MM.1S (cell line): Measurements from ENCODE around the gene PLCH1.

ENCODE experiments used
- DNase-seq: peaks from one replicate; pipeline ENCODE4 v3.0.0-alpha.2; 2015
- H2AFZ ChIP-seq: fragments of 300-600 bp; sonication (generic); 2 replicates; pipeline ENCODE4 v1.6.0; 2016; ENCODE audit warnings: antibody characterized with exemption, low read length
- H3F3A ChIP-seq: fragments of 300-600 bp; sonication (generic); 2 replicates; pipeline ENCODE4 v1.6.1; 2016; ENCODE audit warnings: mild to moderate bottlenecking, antibody characterized with exemption, low read length, moderate library complexity, mixed read lengths; ENCODE audit not compliant: insufficient read depth
- H3K27ac ChIP-seq: fragments of 300-600 bp; sonication (generic); 2 replicates; pipeline ENCODE4 v1.5.1; 2016; ENCODE audit warnings: mild to moderate bottlenecking, low read length
- H3K27me3 ChIP-seq: fragments of 300-600 bp; sonication (generic); replicated peaks from 2 replicates; pipeline ENCODE4 v1.6.0; 2016; ENCODE audit warnings: low read length; ENCODE audit not compliant: insufficient read depth
- H3K36me3 ChIP-seq: fragments of 300-600 bp; sonication (generic); replicated peaks from 2 replicates; pipeline ENCODE4 v1.6.1; 2016; ENCODE audit warnings: mild to moderate bottlenecking, low read length, mixed read lengths; ENCODE audit not compliant: insufficient read depth
- H3K4me1 ChIP-seq: fragments of 300-600 bp; sonication (generic); 2 replicates; pipeline ENCODE4 v1.6.1; 2016; ENCODE audit warnings: low read length, mixed read lengths
- H3K4me2 ChIP-seq: fragments of 300-600 bp; sonication (generic); 2 replicates; pipeline ENCODE4 v1.6.0; 2016; ENCODE audit warnings: low read depth, low read length
- H3K4me3 ChIP-seq: fragments of 300-600 bp; sonication (generic); 2 replicates; pipeline ENCODE4 v1.5.1; 2016; ENCODE audit warnings: low read length, mixed read lengths
- H3K79me2 ChIP-seq: fragments of 300-600 bp; sonication (generic); 2 replicates; pipeline ENCODE4 v1.6.1; 2016; ENCODE audit warnings: mixed run types, low read length, mixed read lengths
- H3K9ac ChIP-seq: fragments of 300-600 bp; sonication (generic); 2 replicates; pipeline ENCODE4 v1.6.1; 2016; ENCODE audit warnings: low read length, mixed read lengths
- H3K9me2 ChIP-seq: fragments of 300-600 bp; sonication (generic); replicated peaks from 2 replicates; pipeline ENCODE4 v1.6.1; 2016; ENCODE audit warnings: mild to moderate bottlenecking, low read length, mixed read lengths; ENCODE audit not compliant: insufficient read depth
- H3K9me3 ChIP-seq: fragments of 300-600 bp; sonication (generic); replicated peaks from 2 replicates; pipeline ENCODE4 v1.6.1; 2016; ENCODE audit warnings: mild to moderate bottlenecking, low read length, mixed read lengths; ENCODE audit not compliant: insufficient read depth
- H4K20me1 ChIP-seq: fragments of 300-600 bp; sonication (generic); 2 replicates; pipeline ENCODE4 v1.6.1; 2016; ENCODE audit warnings: mild to moderate bottlenecking, low read length, moderate library complexity, mixed read lengths; ENCODE audit not compliant: insufficient read depth
- EZH2 ChIP-seq: fragments of 300-600 bp; sonication (generic); optimal IDR thresholded peaks from 2 replicates; pipeline ENCODE3; 2017; ENCODE audit warnings: low read depth, mild to moderate bottlenecking, antibody characterized with exemption, low read length, mixed read lengths
- EZH2phosphoT487 ChIP-seq: fragments of 300-600 bp; sonication (generic); IDR thresholded peaks from 2 replicates; pipeline ENCODE4 v1.6.1; 2018; ENCODE audit warnings: antibody characterized with exemption, low read length
- TF ChIP-seq, protein P1 (sequence below): fragments of 300-600 bp; sonication (generic); IDR thresholded peaks from 2 replicates; pipeline ENCODE4 v1.5.1; 2016; ENCODE audit warnings: antibody characterized with exemption, low read length, mixed read lengths

PLCH1 gene

DNA sequence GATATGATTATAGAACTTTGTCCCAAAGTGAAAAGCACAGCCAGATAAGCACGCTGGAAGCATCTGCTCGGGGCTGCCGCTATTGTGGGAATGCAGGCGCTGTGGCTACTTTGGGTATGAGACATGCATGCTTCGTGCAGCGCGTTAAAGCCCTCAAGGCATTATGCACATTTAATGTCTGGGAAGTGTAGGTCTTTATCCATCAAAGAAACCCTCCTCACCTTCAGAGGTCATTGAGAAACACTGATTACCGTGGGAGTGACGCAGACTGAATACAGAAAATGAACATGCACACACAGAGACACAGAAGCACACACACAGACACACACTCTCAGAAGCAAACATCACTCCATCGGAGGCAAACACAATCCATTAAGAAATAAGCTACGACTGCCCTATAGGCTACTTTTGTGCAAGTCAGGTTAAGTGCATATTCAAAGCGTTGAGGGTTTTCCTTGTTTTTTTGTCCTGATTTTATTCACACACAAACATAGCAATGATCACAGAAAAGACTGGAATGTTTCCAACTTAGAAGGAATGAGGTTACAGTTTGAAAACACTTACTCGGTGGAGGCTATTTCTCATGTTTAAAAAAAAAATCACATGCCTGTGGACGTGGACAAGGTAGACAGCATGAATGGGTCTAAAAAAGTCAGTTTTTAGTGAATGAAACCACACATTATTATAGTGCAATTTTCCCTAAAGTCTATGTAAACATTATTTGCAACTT lies 68.5 kb downstream of the PLCH1 start:
- H3K27ac ChIP-seq: no peak overlapping the region
- DNase-seq: no peak
- TF ChIP-seq EZH2 (no peak), EZH2phosphoT487 (no peak)
- TF ChIP-seq, protein P1, sequence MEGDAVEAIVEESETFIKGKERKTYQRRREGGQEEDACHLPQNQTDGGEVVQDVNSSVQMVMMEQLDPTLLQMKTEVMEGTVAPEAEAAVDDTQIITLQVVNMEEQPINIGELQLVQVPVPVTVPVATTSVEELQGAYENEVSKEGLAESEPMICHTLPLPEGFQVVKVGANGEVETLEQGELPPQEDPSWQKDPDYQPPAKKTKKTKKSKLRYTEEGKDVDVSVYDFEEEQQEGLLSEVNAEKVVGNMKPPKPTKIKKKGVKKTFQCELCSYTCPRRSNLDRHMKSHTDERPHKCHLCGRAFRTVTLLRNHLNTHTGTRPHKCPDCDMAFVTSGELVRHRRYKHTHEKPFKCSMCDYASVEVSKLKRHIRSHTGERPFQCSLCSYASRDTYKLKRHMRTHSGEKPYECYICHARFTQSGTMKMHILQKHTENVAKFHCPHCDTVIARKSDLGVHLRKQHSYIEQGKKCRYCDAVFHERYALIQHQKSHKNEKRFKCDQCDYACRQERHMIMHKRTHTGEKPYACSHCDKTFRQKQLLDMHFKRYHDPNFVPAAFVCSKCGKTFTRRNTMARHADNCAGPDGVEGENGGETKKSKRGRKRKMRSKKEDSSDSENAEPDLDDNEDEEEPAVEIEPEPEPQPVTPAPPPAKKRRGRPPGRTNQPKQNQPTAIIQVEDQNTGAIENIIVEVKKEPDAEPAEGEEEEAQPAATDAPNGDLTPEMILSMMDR: no peak
- H3K9me2 ChIP-seq: no peaks in the 10 kb centered on the region
- H3F3A ChIP-seq: no peaks in the 10 kb centered on the region
- no peaks in the 10 kb centered on the region for H3K27me3 ChIP-seq
- no peak overlapping the region for H3K9ac ChIP-seq
- H3K4me3 ChIP-seq: no peak overlapping the region
- no peaks in the 10 kb centered on the region for H3K9me3 ChIP-seq
- H3K36me3 ChIP-seq: no peaks in the 10 kb centered on the region
- H2AFZ ChIP-seq: no peak overlapping the region
- no peaks in the 10 kb centered on the region for H4K20me1 ChIP-seq
- H3K4me2 ChIP-seq: no peak overlapping the region
- no peaks in the 10 kb centered on the region for H3K4me1 ChIP-seq
- no peaks in the 10 kb centered on the region for H3K79me2 ChIP-seq

DNA sequence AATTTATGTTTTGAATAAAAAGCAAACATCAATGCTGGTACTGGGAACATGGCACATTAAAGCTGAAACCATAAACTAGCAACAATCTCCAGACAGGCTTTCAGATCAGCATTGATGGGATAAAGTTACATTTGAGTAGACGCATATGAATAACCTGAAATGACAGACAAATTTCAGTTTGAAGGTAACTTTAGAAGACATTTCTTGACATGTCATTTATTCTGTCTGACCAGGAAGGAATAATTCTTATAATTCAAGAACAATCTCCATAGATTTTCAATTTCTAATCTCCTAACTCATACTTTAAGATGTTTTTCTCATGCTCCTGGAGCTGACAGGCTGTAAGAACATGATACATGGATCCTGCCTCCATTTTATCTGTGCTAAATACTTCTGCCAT lies 69.8 kb downstream of the PLCH1 start:
- H3K79me2 ChIP-seq: no peaks in the 10 kb centered on the region
- no peaks in the 10 kb centered on the region for H4K20me1 ChIP-seq
- no peak overlapping the region for H3K4me3 ChIP-seq
- TF ChIP-seq, protein P1: no peak
- TF ChIP-seq EZH2phosphoT487: no peak
- no peak for TF ChIP-seq EZH2
- no peak for DNase-seq
- no peaks in the 10 kb centered on the region for H3K9me3 ChIP-seq
- H3K9me2 ChIP-seq: no peaks in the 10 kb centered on the region
- no peak overlapping the region for H3K9ac ChIP-seq
- H3K27me3 ChIP-seq: no peaks in the 10 kb centered on the region
- H3F3A ChIP-seq: no peaks in the 10 kb centered on the region
- no peak overlapping the region for H2AFZ ChIP-seq
- no peaks in the 10 kb centered on the region for H3K4me1 ChIP-seq
- no peaks in the 10 kb centered on the region for H3K36me3 ChIP-seq
- no peak overlapping the region for H3K4me2 ChIP-seq
- no peak overlapping the region for H3K27ac ChIP-seq

DNA sequence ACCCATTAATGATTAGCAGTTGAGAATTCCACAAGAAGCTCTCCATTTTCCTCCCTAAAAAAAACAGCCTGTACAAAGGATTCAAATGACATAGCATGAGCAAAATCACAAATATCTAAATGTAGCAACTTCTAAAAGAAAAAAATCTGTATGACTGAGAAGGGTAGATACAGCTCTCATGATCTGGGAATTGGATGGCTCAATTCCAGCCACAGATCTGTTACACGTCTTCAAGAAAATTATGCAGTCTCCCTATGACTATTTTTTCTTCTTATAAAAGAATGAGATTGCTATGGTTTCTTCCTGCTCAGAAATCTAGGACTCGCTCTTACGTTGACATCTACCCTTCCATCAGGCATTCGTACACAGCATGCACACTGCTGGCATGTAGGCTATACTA lies 71.5 kb downstream of the PLCH1 start:
- no peak overlapping the region for H2AFZ ChIP-seq
- H3K4me1 ChIP-seq: no peaks in the 10 kb centered on the region
- H3K9me2 ChIP-seq: no peaks in the 10 kb centered on the region
- no peak overlapping the region for H3K27ac ChIP-seq
- no peak overlapping the region for H3K9ac ChIP-seq
- no peaks in the 10 kb centered on the region for H3K27me3 ChIP-seq
- H4K20me1 ChIP-seq: no peaks in the 10 kb centered on the region
- no peak for DNase-seq
- no peaks in the 10 kb centered on the region for H3K79me2 ChIP-seq
- TF ChIP-seq, protein P1: no peak
- TF ChIP-seq EZH2: no peak
- no peak for TF ChIP-seq EZH2phosphoT487
- H3K4me2 ChIP-seq: no peak overlapping the region
- no peaks in the 10 kb centered on the region for H3K9me3 ChIP-seq
- no peak overlapping the region for H3K4me3 ChIP-seq
- no peaks in the 10 kb centered on the region for H3F3A ChIP-seq
- H3K36me3 ChIP-seq: no peaks in the 10 kb centered on the region
